ENCODE results near the gene ATP5MC2. TPM values are rescaled to one million over a fixed set of nuclear protein-coding genes. Genes with fewer than 3 reads are reported as not detected.

Gene ATP5MC2
- total and polyA plus RNA-seq, 10 of the 15 experiments (the other 5 are each of a cell fraction or from before 2014, with no cell fraction given) = 379 to 1,090 (median 525) TPM

DNA sequence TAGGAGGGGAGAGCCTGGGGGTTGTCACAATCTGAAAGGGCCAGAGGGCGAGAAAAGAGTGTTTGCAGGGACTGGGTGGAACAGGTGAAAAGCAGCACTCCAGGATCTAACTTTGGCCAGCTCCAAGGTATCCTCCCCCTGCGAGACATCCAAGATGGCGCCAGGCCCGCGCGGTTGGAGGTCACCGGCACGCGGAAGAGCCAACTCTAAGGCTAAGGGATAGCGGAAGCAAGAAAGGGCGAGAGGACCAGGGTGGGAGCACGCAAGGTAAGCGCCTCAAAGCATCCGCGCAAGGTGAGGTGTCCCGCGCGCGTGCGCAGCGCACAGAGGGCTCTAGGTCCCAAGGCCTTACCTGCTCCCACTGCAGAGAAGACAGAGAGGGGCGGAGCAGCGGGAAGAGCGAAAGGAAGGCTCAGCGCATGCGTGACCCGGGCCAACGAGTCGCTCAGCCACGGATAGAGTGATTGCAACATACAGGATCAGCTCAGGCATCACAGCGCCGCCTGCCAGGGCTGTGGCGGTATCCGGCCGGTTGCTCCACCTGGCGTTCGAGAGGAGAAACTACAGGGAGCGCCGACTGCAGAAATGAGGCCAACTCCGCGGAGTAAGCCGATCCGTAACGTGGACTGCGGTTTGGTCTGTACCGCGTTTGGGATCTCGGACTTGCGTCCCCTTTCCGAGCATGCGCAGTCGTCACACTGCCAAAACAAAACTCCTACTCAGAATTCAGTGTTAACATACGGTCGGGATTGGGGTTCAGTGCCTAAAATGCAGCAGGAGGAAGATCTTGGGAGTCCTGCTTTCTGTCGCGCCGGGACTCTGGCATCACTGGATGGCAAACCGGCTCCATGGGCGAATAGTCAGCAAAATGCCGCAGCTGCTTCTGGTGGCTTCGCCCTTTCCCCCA, at the start of gene ATP5MC2 (continued):
- TF ChIP-seq, protein P1, sequence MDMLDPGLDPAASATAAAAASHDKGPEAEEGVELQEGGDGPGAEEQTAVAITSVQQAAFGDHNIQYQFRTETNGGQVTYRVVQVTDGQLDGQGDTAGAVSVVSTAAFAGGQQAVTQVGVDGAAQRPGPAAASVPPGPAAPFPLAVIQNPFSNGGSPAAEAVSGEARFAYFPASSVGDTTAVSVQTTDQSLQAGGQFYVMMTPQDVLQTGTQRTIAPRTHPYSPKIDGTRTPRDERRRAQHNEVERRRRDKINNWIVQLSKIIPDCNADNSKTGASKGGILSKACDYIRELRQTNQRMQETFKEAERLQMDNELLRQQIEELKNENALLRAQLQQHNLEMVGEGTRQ (IDR thresholded peaks at IDR 0.05; ENCODE audit: borderline replicate concordance, low read depth, low read length) = no peak
- TF ChIP-seq, protein P2, sequence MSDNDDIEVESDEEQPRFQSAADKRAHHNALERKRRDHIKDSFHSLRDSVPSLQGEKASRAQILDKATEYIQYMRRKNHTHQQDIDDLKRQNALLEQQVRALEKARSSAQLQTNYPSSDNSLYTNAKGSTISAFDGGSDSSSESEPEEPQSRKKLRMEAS (IDR thresholded peaks at IDR 0.05; ENCODE audit: low read depth, low read length) = peak; percentile 16; the same call in 1 of the 2 replicates
- TF ChIP-seq KAT2A (conservative IDR thresholded peaks at IDR 0.05; ENCODE audit: control insufficient read depth, low read depth, low read length) (no peak), LARP7 (IDR thresholded peaks at IDR 0.05) (peak; percentile 92), CEBPB (IDR thresholded peaks at IDR 0.05; ENCODE audit: borderline replicate concordance in 1 of 2, low read depth in 2 of 2, low read length in 2 of 2) (peak in 1 of 2 experiments; percentile 99; a peak in 2 of 4 replicates), CBX5 (IDR thresholded peaks at IDR 0.05; ENCODE audit: low read depth) (peak; percentile 93; the same call in 1 of the 2 replicates), RCOR1 (conservative IDR thresholded peaks at IDR 0.05; ENCODE audit: low read depth, low read length) (no peak), GABPA (IDR thresholded peaks at IDR 0.05; ENCODE audit: low read depth) (no peak), RAD21 (IDR thresholded peaks at IDR 0.05; ENCODE audit: insufficient read depth, low read depth, low read length) (peak; percentile 89), POLR2AphosphoS5 (IDR thresholded peaks at IDR 0.05; ENCODE audit: low read length) (peak; percentile 95), MYC (IDR thresholded peaks at IDR 0.05; ENCODE audit: insufficient read depth, insufficient read length, insufficient replicate concordance, low read length, severe bottlenecking) (peak; percentile 92), SUPT20H (IDR thresholded peaks at IDR 0.05; ENCODE audit: borderline replicate concordance, control insufficient read depth, low read depth, low read length) (no peak), RUNX3 (IDR thresholded peaks at IDR 0.05; ENCODE audit: low read length) (peak; percentile 94), SREBF2 (IDR thresholded peaks at IDR 0.05; ENCODE audit: low read length) (no peak), HDGF (IDR thresholded peaks at IDR 0.05) (peak; percentile 91), BCL11A (IDR thresholded peaks at IDR 0.05; ENCODE audit: low read depth, low read length) (no peak), BHLHE40 (IDR thresholded peaks at IDR 0.05; ENCODE audit: borderline replicate concordance in 1 of 2, low read depth in 2 of 2, low read length in 1 of 2) (peak; percentile 18 to 64; a peak in 2 of 4 replicates), STAT3 (IDR thresholded peaks at IDR 0.05; ENCODE audit: low read depth, low read length) (no peak), ZSCAN29 (IDR thresholded peaks at IDR 0.05) (peak; percentile 73; the same call in 1 of the 2 replicates), RBBP5 (conservative IDR thresholded peaks at IDR 0.05) (no peak), SMAD5 (IDR thresholded peaks at IDR 0.05; ENCODE audit: low read depth) (peak; percentile 94), ZNF217 (IDR thresholded peaks at IDR 0.05) (no peak), RB1 (IDR thresholded peaks at IDR 0.05; ENCODE audit: borderline replicate concordance) (peak; percentile 89)
- TF ChIP-seq, protein P3, sequence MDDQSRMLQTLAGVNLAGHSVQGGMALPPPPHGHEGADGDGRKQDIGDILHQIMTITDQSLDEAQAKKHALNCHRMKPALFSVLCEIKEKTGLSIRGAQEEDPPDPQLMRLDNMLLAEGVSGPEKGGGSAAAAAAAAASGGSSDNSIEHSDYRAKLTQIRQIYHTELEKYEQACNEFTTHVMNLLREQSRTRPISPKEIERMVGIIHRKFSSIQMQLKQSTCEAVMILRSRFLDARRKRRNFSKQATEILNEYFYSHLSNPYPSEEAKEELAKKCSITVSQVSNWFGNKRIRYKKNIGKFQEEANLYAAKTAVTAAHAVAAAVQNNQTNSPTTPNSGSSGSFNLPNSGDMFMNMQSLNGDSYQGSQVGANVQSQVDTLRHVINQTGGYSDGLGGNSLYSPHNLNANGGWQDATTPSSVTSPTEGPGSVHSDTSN (IDR thresholded peaks at IDR 0.05; ENCODE audit: insufficient replicate concordance, low read depth, low read length) = peak; percentile 19
- TF ChIP-seq, protein P4, sequence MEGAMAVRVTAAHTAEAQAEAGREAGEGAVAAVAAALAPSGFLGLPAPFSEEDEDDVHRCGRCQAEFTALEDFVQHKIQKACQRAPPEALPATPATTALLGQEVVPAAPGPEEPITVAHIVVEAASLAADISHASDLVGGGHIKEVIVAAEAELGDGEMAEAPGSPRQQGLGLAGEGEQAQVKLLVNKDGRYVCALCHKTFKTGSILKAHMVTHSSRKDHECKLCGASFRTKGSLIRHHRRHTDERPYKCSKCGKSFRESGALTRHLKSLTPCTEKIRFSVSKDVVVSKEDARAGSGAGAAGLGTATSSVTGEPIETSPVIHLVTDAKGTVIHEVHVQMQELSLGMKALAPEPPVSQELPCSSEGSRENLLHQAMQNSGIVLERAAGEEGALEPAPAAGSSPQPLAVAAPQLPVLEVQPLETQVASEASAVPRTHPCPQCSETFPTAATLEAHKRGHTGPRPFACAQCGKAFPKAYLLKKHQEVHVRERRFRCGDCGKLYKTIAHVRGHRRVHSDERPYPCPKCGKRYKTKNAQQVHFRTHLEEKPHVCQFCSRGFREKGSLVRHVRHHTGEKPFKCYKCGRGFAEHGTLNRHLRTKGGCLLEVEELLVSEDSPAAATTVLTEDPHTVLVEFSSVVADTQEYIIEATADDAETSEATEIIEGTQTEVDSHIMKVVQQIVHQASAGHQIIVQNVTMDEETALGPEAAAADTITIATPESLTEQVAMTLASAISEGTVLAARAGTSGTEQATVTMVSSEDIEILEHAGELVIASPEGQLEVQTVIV (IDR thresholded peaks at IDR 0.05; ENCODE audit: borderline replicate concordance, partially characterized antibody) = peak; percentile 64
